HEK293 (cell line): Measurements from ENCODE around the gene ADPGK.

Experiments used
- CTCF ChIA-PET: fragments of 350-600 bp; formaldehyde crosslinking; extraction: SDS; loops from one replicate; lab custom pipeline; 2021; ENCODE audit warnings: antibody characterized with exemption; lab: Yijun Ruan, JAX
- POLR2A ChIA-PET: fragments of 300-600 bp; formaldehyde crosslinking; extraction: SDS; loops from one replicate; lab custom pipeline; 2020; ENCODE audit warnings: antibody characterized with exemption, inconsistent platforms; lab: Yijun Ruan, JAX
- H3K27ac ChIP-seq: fragments of 200-500 bp; sonication (Bioruptor generic); 2 replicates; pipeline ENCODE4 v1.5.1; 2014; ENCODE audit warnings: low read depth, low read length, control low read depth, inconsistent platforms; ENCODE audit errors: extremely low read depth
- H3K36me3 ChIP-seq, 2 experiments: fragments of 200-500 bp in 1 of 2; sonication (Bioruptor generic) in 1 of 2; 1 replicate in 1 of 2; 2 replicates in 1 of 2; pipeline ENCODE4 v1.5.1; 2014 to 2017; ENCODE audit warnings: inconsistent platforms in 2 of 2, low read length in 2 of 2; ENCODE audit not compliant: control insufficient read depth in 2 of 2, insufficient read depth in 1 of 2
- H3K4me1 ChIP-seq: fragments of 200-500 bp; sonication (Bioruptor generic); 2 replicates; pipeline ENCODE4 v1.5.1; 2014; ENCODE audit warnings: mild to moderate bottlenecking, low read length, inconsistent platforms; ENCODE audit not compliant: control insufficient read depth, insufficient read depth
- H3K4me3 ChIP-seq: 2 replicates; pipeline ENCODE4 v1.5.1; 2011; ENCODE audit warnings: low read depth, mild to moderate bottlenecking, control low read depth, low read length, moderate library complexity
- H3K9me3 ChIP-seq: fragments of 200-500 bp; sonication (Bioruptor generic); 2 replicates; pipeline ENCODE4 v1.5.1; 2014; ENCODE audit warnings: low read depth, low read length, inconsistent platforms; ENCODE audit not compliant: control insufficient read depth, insufficient read depth
- FEZF1 ChIP-seq: fragments of 450-650 bp; formaldehyde crosslinking; IDR thresholded peaks from 2 replicates; pipeline ENCODE4 v1.5.1; 2016; ENCODE audit warnings: missing biosample characterization, missing genetic modification characterization
- HOXA7 ChIP-seq: sonication (generic); formaldehyde crosslinking; IDR thresholded peaks from 2 replicates; pipeline ENCODE4 v1.8.1; 2022; ENCODE audit warnings: missing genetic modification reagents, borderline replicate concordance
- HOXC10 ChIP-seq: sonication (generic); formaldehyde crosslinking; IDR thresholded peaks from 2 replicates; pipeline ENCODE4 v1.8.1; 2023; ENCODE audit warnings: mild to moderate bottlenecking, missing genetic modification reagents
- MEIS1 ChIP-seq: sonication (generic); formaldehyde crosslinking; IDR thresholded peaks from 2 replicates; pipeline ENCODE4 v1.8.1; 2022; ENCODE audit warnings: missing genetic modification reagents, mild to moderate bottlenecking, borderline replicate concordance
- SCRT1 ChIP-seq: fragments of 450-650 bp; formaldehyde crosslinking; IDR thresholded peaks from 2 replicates; pipeline ENCODE4 v1.5.1; 2016; ENCODE audit warnings: missing biosample characterization, missing genetic modification characterization, borderline replicate concordance
- ZFHX2 ChIP-seq: fragments of 450-650 bp; formaldehyde crosslinking; conservative IDR thresholded peaks from 2 replicates; pipeline ENCODE4 v1.5.1; 2016; ENCODE audit warnings: missing biosample characterization, missing genetic modification characterization
- ZNF121 ChIP-seq: fragments of 450-650 bp; formaldehyde crosslinking; IDR thresholded peaks from 2 replicates; pipeline ENCODE4 v1.5.1; 2016; ENCODE audit warnings: missing biosample characterization, missing genetic modification characterization
- ZNF169 ChIP-seq: fragments of 450-650 bp; formaldehyde crosslinking; IDR thresholded peaks from 2 replicates; pipeline ENCODE4 v1.5.1; 2016; ENCODE audit warnings: missing biosample characterization, missing genetic modification characterization
- ZNF19 ChIP-seq: fragments of 450-650 bp; formaldehyde crosslinking; IDR thresholded peaks from 2 replicates; pipeline ENCODE4; 2016; ENCODE audit warnings: missing biosample characterization, missing genetic modification characterization, low read depth
- ZNF23 ChIP-seq: fragments of 450-650 bp; formaldehyde crosslinking; IDR thresholded peaks from 2 replicates; pipeline ENCODE4 v1.5.1; 2016; ENCODE audit warnings: missing biosample characterization, missing genetic modification characterization, borderline replicate concordance
- ZNF280C ChIP-seq: fragments of 450-650 bp; formaldehyde crosslinking; IDR thresholded peaks from 2 replicates; pipeline ENCODE4 v1.5.1; 2016; ENCODE audit warnings: missing biosample characterization, missing genetic modification characterization
- ZNF280D ChIP-seq: fragments of 450-650 bp; formaldehyde crosslinking; IDR thresholded peaks from 2 replicates; pipeline ENCODE4 v1.5.1; 2016; ENCODE audit warnings: missing biosample characterization, missing genetic modification characterization
- ZNF324 ChIP-seq: fragments of 450-650 bp; formaldehyde crosslinking; IDR thresholded peaks from 2 replicates; pipeline ENCODE4 v1.5.1; 2016; ENCODE audit warnings: missing biosample characterization, missing genetic modification characterization
- ZNF398 ChIP-seq: fragments of 450-650 bp; formaldehyde crosslinking; IDR thresholded peaks from 2 replicates; pipeline ENCODE4 v1.5.1; 2017; ENCODE audit warnings: missing biosample characterization, missing genetic modification characterization
- ZNF488 ChIP-seq: fragments of 450-650 bp; formaldehyde crosslinking; IDR thresholded peaks from 2 replicates; pipeline ENCODE4 v1.5.1; 2016; ENCODE audit warnings: missing biosample characterization, missing genetic modification characterization
- ZSCAN30 ChIP-seq: fragments of 450-650 bp; IDR thresholded peaks from 2 replicates; pipeline ENCODE4 v1.5.1; 2018; ENCODE audit warnings: missing biosample characterization, mild to moderate bottlenecking, missing genetic modification characterization, moderate library complexity

The ADPGK gene

GRCh38 chr15:72740219-72740618 lies 43.3 kb downstream of the ADPGK start:
- peaks cover 34 to 46% of the 10 kb centered on the region in 2 experiments for H3K36me3 ChIP-seq
- POLR2A ChIA-PET: no interaction called here
- H3K27ac ChIP-seq: no peak overlapping the region
- no peaks in the 10 kb centered on the region for H3K4me1 ChIP-seq
- CTCF ChIA-PET: interaction anchor here (1.0 to 2.9 kb wide), 2 partner anchors 17 kb away, joined by 3 to 19 read pairs; no protein-coding TSS in a partner anchor
- H3K4me3 ChIP-seq: no peak overlapping the region
- no peak for TF ChIP-seq ZFHX2 (tag by site-specific recombination)
- H3K9me3 ChIP-seq: no peaks in the 10 kb centered on the region

- Histone ChIP-seq H3K27ac (no peak overlapping the region), H3K4me1 (no peaks in the 10 kb centered on the region), H3K9me3 (no peaks in the 10 kb centered on the region), H3K36me3 (peaks cover 34 to 63% of the 10 kb centered on the region in 2 experiments), H3K4me3 (no peak overlapping the region)
- TF ChIP-seq ZNF169 (tag by site-specific recombination): no peak
- TF ChIP-seq ZNF121 (tag by site-specific recombination): no peak
- no peak for TF ChIP-seq HOXC10 (CRISPR knock-in tag)
- TF ChIP-seq ZNF324 (tag by site-specific recombination): no peak
- no peak for TF ChIP-seq HOXA7 (CRISPR knock-in tag)
- TF ChIP-seq ZNF488 (tag by site-specific recombination): no peak
- no peak for TF ChIP-seq ZNF398
- no peak for TF ChIP-seq ZNF280C (tag by site-specific recombination)
- TF ChIP-seq ZNF23 (tag by site-specific recombination): no peak
- TF ChIP-seq ZNF19 (tag by site-specific recombination): no peak
- TF ChIP-seq SCRT1: no peak
- TF ChIP-seq ZSCAN30: no peak
- TF ChIP-seq FEZF1 (tag by site-specific recombination): no peak
- no peak for TF ChIP-seq MEIS1 (CRISPR knock-in tag)
- no peak for TF ChIP-seq ZNF280D (tag by site-specific recombination)
- ChIA-PET POLR2A (no interaction called here), CTCF (interaction anchor here (0.7 to 2.9 kb wide), 4 partner anchors 15 to 310 kb away, joined by 3 to 19 read pairs (median 4); no protein-coding TSS in a partner anchor)
Observed at GRCh38 chr15:72737723-72738122, 45.8 kb downstream of the ADPGK start.
